DOHH2 (cell line): Measurements from ENCODE around the gene SLA2.
"Not testable (repeated sequence)": the region's sequence is repeated elsewhere in the genome, so short reads cannot be mapped to it uniquely, and the experiment has no call there.

ENCODE experiments used
- CTCF ChIP-seq: fragments of 200-600 bp; sonication (generic); IDR thresholded peaks from one replicate; pipeline ENCODE4 v1.5.1; 2014; ENCODE audit warnings: antibody characterized with exemption, mild to moderate bottlenecking, low read depth, low read length; ENCODE audit not compliant: poor library complexity, severe bottlenecking
- EZH2phosphoT487 ChIP-seq: fragments of 200-600 bp; sonication (generic); IDR thresholded peaks from 2 replicates; pipeline ENCODE4 v1.6.1; 2017; ENCODE audit warnings: borderline replicate concordance, mild to moderate bottlenecking, antibody characterized with exemption, low read length, moderate library complexity, mixed read lengths

GRCh38 chr20:36608388-36608728, 37.6 kb downstream of the SLA2 start:
- TF ChIP-seq CTCF, EZH2phosphoT487: not testable (repeated sequence)
